Bronchial epithelial cell (primary cell): ENCODE results near the gene GATAD2B. TPM values are rescaled to one million over a fixed set of nuclear protein-coding genes. Genes with fewer than 3 reads are reported as not detected.

Experiments
- DNase-seq: peaks from one replicate; pipeline ENCODE4 v3.0.0-alpha.2; 2010; ENCODE audit warnings: low read depth
- FAIRE-seq: peaks from 2 replicates; lab custom pipeline; 2011; peaks lifted over from hg19 to GRCh38; lab: Jason Lieb, UNC
- H3K27me3 ChIP-seq: 2 replicates; pipeline ENCODE4 v1.5.1; 2011; ENCODE audit warnings: low read length; ENCODE audit not compliant: control insufficient read depth, insufficient read depth
- H3K36me3 ChIP-seq: 2 replicates; pipeline ENCODE4 v1.5.1; 2011; ENCODE audit warnings: low read length; ENCODE audit not compliant: control insufficient read depth, insufficient read depth
- H3K4me3 ChIP-seq: 2 replicates; pipeline ENCODE4 v1.5.1; 2011; ENCODE audit warnings: mild to moderate bottlenecking, low read depth, low read length, control low read depth
- CTCF ChIP-seq: IDR thresholded peaks from 2 replicates; pipeline ENCODE4 v1.5.1; 2011; ENCODE audit warnings: mild to moderate bottlenecking, moderate library complexity, low read length, control low read depth, inconsistent platforms; ENCODE audit not compliant: insufficient read depth, severe bottlenecking
- total RNA-seq: library from RNA; depleted of rRNA; stranded (reverse); fragments of >200 nt; gene quantifications from 2 replicates; pipeline ENCODE4 v1.2.1, GENCODE V29; 2014

The GATAD2B gene
- total RNA-seq, 1 donor from 2014 or later, result 1.8 TPM

- FAIRE-seq, result peak; percentile 68
- no peaks in the 10 kb centered on the region for H3K27me3 ChIP-seq
- H3K4me3 ChIP-seq, result no peak overlapping the region
- DNase-seq, result no peak
- peaks cover 29% of the 10 kb centered on the region for H3K36me3 ChIP-seq
- TF ChIP-seq CTCF, result no peak
Observed at GRCh38 chr1:153763365-153764225, 159.2 kb downstream of the GATAD2B start.

GRCh38 chr1:153760440-153760839, 162.3 kb downstream of the GATAD2B start:
- Histone ChIP-seq H3K4me3 (no peak overlapping the region), H3K36me3 (peaks cover 26% of the 10 kb centered on the region), H3K27me3 (no peaks in the 10 kb centered on the region)
- no peak for TF ChIP-seq CTCF
- FAIRE-seq (peak; percentile 68), DNase-seq (no peak)

Other genes starting within 250 kb of the GATAD2B start
- under 0.01 TPM in 1 of 2 replicates, not detected in the other for gene NPR1, start 244.3 kb downstream of the GATAD2B start, total RNA-seq
- 12.6 and 12.7 TPM in 2 replicates for gene INTS3, start 194.9 kb downstream of the GATAD2B start, total RNA-seq
- gene SLC27A3, start 147.6 kb downstream of the GATAD2B start, total RNA-seq, result 4.1 and 7.4 TPM in 2 replicates
- gene DENND4B, start 23.7 kb upstream of the GATAD2B start, total RNA-seq, result 8.7 and 12.3 TPM in 2 replicates
- 2.6 and 4.7 TPM in 2 replicates for gene CRTC2, start 35.6 kb upstream of the GATAD2B start, total RNA-seq
- 71.2 and 108 TPM in 2 replicates for gene SLC39A1, start 40.6 kb upstream of the GATAD2B start, total RNA-seq
- gene CREB3L4, start 44.9 kb upstream of the GATAD2B start, total RNA-seq, result 4.6 and 7.1 TPM in 2 replicates
- gene JTB, start 54.7 kb upstream of the GATAD2B start, total RNA-seq, result 181 and 183 TPM in 2 replicates
- gene RAB13, start 63.4 kb upstream of the GATAD2B start, total RNA-seq, result 24.2 and 40.8 TPM in 2 replicates
- 1,160 and 1,698 TPM in 2 replicates for gene RPS27, start 67.8 kb upstream of the GATAD2B start, total RNA-seq
- gene NUP210L, start 232.1 kb upstream of the GATAD2B start, total RNA-seq, result under 0.01 and 0.13 TPM in 2 replicates